MM.1S (cell line): Measurements from ENCODE around the gene FAM186B.

ENCODE experiments used
- CTCF ChIP-seq: fragments of 300-600 bp; sonication (generic); IDR thresholded peaks from 2 replicates; pipeline ENCODE4 v1.5.1; 2016; ENCODE audit warnings: antibody characterized with exemption, low read length, mixed read lengths
- EZH2 ChIP-seq: fragments of 300-600 bp; sonication (generic); optimal IDR thresholded peaks from 2 replicates; pipeline ENCODE3; 2017; ENCODE audit warnings: low read depth, mild to moderate bottlenecking, antibody characterized with exemption, low read length, mixed read lengths

GRCh38 chr12:49645146-49646039, 40.0 kb upstream of the FAM186B start:
- TF ChIP-seq EZH2, result no peak
- no peak for TF ChIP-seq CTCF
